ENCODE results near the gene COBL.

GRCh38 chr7:51210766-51211165 is 105.8 kb downstream of the COBL start:
- TF ChIP-seq CTCF (IDR thresholded peaks at IDR 0.05) (no peak), POLR2A (IDR thresholded peaks at IDR 0.05) (no peak), EP300 (IDR thresholded peaks at IDR 0.05) (no peak)

Data from suprapubic skin (tissue), 3 donors.